Mesodermal cell (in vitro differentiated cells): ENCODE results near the gene MSI2.

Experiments used
- H3K27ac ChIP-seq: 2 replicates; pipeline ENCODE4 v1.7.0; 2013; ENCODE audit warnings: mild to moderate bottlenecking, low read depth, low read length, moderate library complexity; ENCODE audit not compliant: severe bottlenecking
- H3K36me3 ChIP-seq: 2 replicates; pipeline ENCODE4 v1.7.1; 2013; ENCODE audit warnings: mild to moderate bottlenecking, low read length, moderate library complexity; ENCODE audit not compliant: control insufficient read depth, insufficient read depth
- H3K4me1 ChIP-seq: one replicate; pipeline ENCODE4 v1.7.1; 2013; ENCODE audit warnings: mild to moderate bottlenecking, low read length; ENCODE audit not compliant: insufficient read depth, control insufficient read depth, poor library complexity, severe bottlenecking
- H3K4me3 ChIP-seq: 2 replicates; pipeline ENCODE4 v1.7.0; 2013; ENCODE audit warnings: low read length, control low read depth, mild to moderate bottlenecking; ENCODE audit not compliant: insufficient read depth, poor library complexity, severe bottlenecking; ENCODE audit errors: extremely low read depth
- H3K9me3 ChIP-seq: 2 replicates; pipeline ENCODE4 v1.7.1; 2013; ENCODE audit warnings: mild to moderate bottlenecking, low read length, moderate library complexity; ENCODE audit not compliant: control insufficient read depth
- WGBS, 2 experiments: methylation state at CpG; one replicate each; pipeline ENCODE4 v1.1.5; 2013; ENCODE audit warnings: missing lambda C conversion rate in 2 of 2; ENCODE audit not compliant: insufficient coverage in 2 of 2; 5-methylcytosine and 5-hydroxymethylcytosine counted together

MSI2 gene

DNA sequence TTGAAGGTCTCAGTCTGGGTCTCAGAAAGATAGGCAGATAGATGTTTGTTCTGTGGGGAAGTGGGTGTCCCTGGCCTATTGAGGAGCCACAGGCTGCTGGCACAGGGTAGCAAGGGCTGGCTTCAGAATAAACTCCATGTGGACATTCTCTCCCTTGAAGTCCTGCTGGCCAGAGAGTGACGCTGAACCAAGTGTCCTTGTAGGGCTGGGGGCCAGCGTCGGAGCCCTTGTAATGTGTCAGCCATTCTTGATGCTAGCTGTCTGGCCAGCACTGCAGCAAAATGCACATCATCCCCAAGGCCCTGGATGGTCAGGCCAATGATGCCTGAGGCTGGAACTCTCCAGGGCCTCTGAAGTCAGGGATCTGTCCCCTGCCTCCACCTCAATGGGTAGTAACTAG, 385.4 kb downstream of the MSI2 start:
- H3K9me3 ChIP-seq, result no peaks in the 10 kb centered on the region
- WGBS, 2 experiments, result 100% methylated on average over 3 of the region's 3 CpGs
- H3K36me3 ChIP-seq, result peaks cover 59% of the 10 kb centered on the region
- H3K4me3 ChIP-seq, result no peak overlapping the region
- H3K27ac ChIP-seq, result no peak overlapping the region
- H3K4me1 ChIP-seq, result peaks cover 8% of the 10 kb centered on the region

DNA sequence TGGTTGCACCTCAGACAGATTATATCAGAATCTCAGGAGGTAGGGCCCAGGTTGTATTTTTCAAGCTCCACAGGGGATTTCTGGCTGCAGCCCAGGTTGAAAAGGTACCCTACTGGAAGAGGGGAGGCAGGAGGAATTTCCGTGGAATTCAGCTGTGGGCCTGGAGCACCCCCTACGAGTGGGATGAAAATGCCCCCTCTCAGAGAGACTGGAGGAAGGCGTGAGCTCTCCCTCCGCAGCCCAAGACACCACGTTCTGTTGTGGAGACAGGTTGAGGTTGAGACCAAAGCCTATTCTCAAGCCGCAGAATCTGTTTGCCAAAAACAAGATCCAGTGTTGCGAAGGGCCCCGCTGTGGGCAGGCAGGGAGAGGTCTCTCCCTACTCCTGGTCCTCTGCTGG, 386.7 kb downstream of the MSI2 start:
- Histone ChIP-seq H3K9me3 (no peaks in the 10 kb centered on the region), H3K27ac (no peak overlapping the region), H3K36me3 (peaks cover 52% of the 10 kb centered on the region), H3K4me1 (no peaks in the 10 kb centered on the region), H3K4me3 (no peak overlapping the region)
- WGBS, 2 experiments, result 88 to 94% methylated on average over 8 of the region's 8 CpGs

DNA sequence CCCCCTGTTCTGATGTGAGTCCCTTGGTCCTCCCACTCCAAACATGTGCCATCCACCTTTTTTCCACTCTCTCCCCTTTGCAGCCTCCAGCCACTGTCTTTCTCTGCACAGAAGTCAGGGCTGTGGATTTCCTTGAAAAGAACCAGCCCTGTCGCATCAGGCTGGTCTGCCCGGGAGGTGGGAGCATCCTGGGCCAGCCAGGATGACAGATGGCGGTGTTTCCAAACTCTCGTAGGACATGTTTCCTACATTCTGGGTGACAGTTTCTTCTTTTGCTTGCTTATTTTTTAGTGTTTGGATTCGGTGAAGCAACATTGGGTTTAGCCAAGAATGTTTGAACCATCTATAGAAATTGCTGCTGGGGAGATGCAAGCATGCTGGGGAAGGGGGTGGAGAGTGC, 388.0 kb downstream of the MSI2 start:
- 83 to 94% methylated on average over 5 of the region's 5 CpGs for WGBS, 2 experiments
- Histone ChIP-seq H3K36me3 (peaks cover 39% of the 10 kb centered on the region), H3K9me3 (no peaks in the 10 kb centered on the region), H3K4me1 (peaks cover 6% of the 10 kb centered on the region), H3K4me3 (no peak overlapping the region), H3K27ac (no peak overlapping the region)

GRCh38 chr17:57645950-57646665, 389.8 kb downstream of the MSI2 start:
- peaks cover 29% of the 10 kb centered on the region for H3K36me3 ChIP-seq
- no peak overlapping the region for H3K4me3 ChIP-seq
- WGBS, 2 experiments, result 86 to 94% methylated on average over 5 of the region's 6 CpGs
- no peaks in the 10 kb centered on the region for H3K9me3 ChIP-seq
- no peak overlapping the region for H3K27ac ChIP-seq
- H3K4me1 ChIP-seq, result peaks cover 18% of the 10 kb centered on the region

DNA sequence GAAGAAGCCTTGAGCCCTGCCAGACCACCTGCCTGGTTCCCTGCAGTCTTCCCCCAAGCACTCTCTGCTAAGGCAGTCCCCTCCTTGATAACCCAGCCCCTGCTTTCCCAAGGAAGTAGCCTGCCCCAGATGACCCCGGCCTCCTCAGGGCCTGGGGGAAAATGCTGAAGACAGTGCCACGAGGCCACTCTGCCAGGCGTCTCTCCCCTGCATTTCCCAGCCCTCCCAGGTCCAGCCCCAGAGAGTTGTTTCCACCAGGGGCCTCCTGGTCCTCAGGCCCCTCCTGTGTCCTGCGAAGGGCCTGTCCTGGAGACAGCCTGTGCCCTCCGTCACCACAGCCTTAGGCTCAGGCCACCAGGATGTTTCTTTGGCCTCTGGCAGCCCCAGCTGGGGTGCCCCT, 392.4 kb downstream of the MSI2 start:
- H3K9me3 ChIP-seq, result no peaks in the 10 kb centered on the region
- no peak overlapping the region for H3K4me3 ChIP-seq
- H3K36me3 ChIP-seq, result peaks cover 37% of the 10 kb centered on the region
- H3K4me1 ChIP-seq, result peaks cover 26% of the 10 kb centered on the region
- H3K27ac ChIP-seq, result peak overlapping the region; percentile 74
- 81 to 87% methylated on average over 4 to 5 of the region's 5 CpGs for WGBS, 2 experiments

DNA sequence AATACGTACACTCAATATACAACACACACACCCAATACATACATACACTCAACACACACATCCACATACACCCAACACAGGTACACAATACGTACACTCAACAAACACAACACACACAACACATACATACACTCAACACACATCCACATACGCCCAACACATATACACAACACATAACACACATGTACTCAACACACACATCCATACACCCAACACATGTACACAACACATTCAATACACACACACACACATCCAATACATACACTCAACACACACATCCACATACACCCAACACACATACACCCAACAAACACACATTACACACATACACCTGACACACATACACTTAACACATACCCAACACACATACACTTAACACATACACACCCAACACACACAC, 392.9 kb downstream of the MSI2 start:
- WGBS, 2 experiments, result 85 to 95% methylated on average over 2 to 3 of the region's 3 CpGs
- Histone ChIP-seq H3K4me3 (no peak overlapping the region), H3K9me3 (no peaks in the 10 kb centered on the region), H3K27ac (peak overlapping the region; percentile 74), H3K4me1 (peaks cover 26% of the 10 kb centered on the region), H3K36me3 (peaks cover 35% of the 10 kb centered on the region)

GRCh38 chr17:57649731-57650484, 393.6 kb downstream of the MSI2 start:
- H3K27ac ChIP-seq, result peak overlapping the region; percentile 25
- H3K36me3 ChIP-seq, result peaks cover 33% of the 10 kb centered on the region
- H3K4me3 ChIP-seq, result no peak overlapping the region
- peaks cover 26% of the 10 kb centered on the region for H3K4me1 ChIP-seq
- no peaks in the 10 kb centered on the region for H3K9me3 ChIP-seq
- 44 to 75% methylated on average over 2 to 5 of the region's 8 CpGs for WGBS, 2 experiments

DNA sequence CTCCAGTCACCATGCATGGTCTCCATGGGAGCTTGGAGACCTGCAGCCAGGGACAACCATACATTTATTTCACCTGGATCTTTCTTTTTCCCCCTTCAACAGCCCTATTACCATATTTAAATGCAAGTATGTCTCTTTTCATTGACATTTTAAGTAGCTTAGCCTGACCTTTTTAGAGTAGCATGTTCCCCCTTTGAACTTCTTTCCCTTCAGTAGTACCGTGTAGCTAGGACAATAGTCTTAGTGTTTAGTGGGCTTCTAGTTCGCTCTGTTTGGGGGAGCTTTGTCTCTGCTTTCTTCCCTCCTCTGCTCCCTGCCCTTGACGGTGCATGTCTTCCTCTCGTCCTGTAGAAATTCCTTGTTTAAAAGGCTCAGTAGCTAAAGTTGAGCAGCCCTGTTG, 394.2 kb downstream of the MSI2 start:
- H3K36me3 ChIP-seq, result peaks cover 37% of the 10 kb centered on the region
- H3K4me3 ChIP-seq, result no peak overlapping the region
- peaks cover 26% of the 10 kb centered on the region for H3K4me1 ChIP-seq
- peak overlapping the region; percentile 7 for H3K27ac ChIP-seq
- H3K9me3 ChIP-seq, result no peaks in the 10 kb centered on the region
- WGBS, 2 experiments, result 0 to 50% methylated on average over 1 of the region's 4 CpGs

- Histone ChIP-seq H3K4me3 (no peak overlapping the region), H3K4me1 (peaks cover 26% of the 10 kb centered on the region), H3K27ac (no peak overlapping the region), H3K9me3 (no peaks in the 10 kb centered on the region), H3K36me3 (peaks cover 41% of the 10 kb centered on the region)
- 94 to 97% methylated on average over 4 to 6 of the region's 7 CpGs for WGBS, 2 experiments
These were observed 395.1 kb downstream of the MSI2 start for GRCh38 chr17:57651451-57651850.

GRCh38 chr17:57651996-57652395, 395.7 kb downstream of the MSI2 start:
- Histone ChIP-seq H3K36me3 (peaks cover 46% of the 10 kb centered on the region), H3K4me3 (no peak overlapping the region), H3K4me1 (peaks cover 26% of the 10 kb centered on the region), H3K27ac (no peak overlapping the region), H3K9me3 (no peaks in the 10 kb centered on the region)
- WGBS, 2 experiments, result 98 to 100% methylated on average over 1 to 6 of the region's 13 CpGs

- Histone ChIP-seq H3K9me3 (no peaks in the 10 kb centered on the region), H3K27ac (no peak overlapping the region), H3K4me3 (no peak overlapping the region), H3K4me1 (peaks cover 26% of the 10 kb centered on the region), H3K36me3 (peaks cover 53% of the 10 kb centered on the region)
- WGBS, 2 experiments, result 87 to 96% methylated on average over 4 of the region's 4 CpGs
These were observed 396.5 kb downstream of the MSI2 start for GRCh38 chr17:57652811-57653210.
